Activated T-cell treated with anti-CD3 and anti-CD28 coated beads, Interleukin-2, amount 50 U/mL, for 48 hours (primary cell): ENCODE measurements around the gene NEURL4.

Experiments used
- DNase-seq, 2 experiments: peaks; one replicate each; pipeline ENCODE4 v3.0.0-alpha.2; 2020

NEURL4 gene

DNA sequence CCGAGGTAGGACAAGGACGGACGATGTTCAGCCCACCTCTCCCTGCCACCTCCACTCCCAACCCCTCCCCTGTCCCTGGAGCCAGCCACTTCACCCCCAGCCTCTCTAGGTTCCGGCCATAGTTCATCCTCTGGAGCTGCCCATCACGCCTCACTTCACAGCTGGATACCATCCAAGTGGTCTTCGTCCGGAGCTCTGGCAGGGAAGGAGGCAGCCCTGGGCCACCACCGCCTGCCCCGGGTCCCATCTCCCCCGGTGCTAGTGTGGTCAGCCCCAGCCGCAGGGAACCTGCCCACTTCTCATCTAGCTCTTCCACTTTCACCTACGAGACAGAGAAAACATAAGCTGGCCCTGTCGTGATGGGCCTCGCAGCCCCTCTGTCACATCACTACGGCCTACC is 7.7 kb downstream of the NEURL4 start:
- no peak for DNase-seq

GRCh38 chr17:7318121-7318860 is 10.8 kb downstream of the NEURL4 start:
- no peak for DNase-seq

DNA sequence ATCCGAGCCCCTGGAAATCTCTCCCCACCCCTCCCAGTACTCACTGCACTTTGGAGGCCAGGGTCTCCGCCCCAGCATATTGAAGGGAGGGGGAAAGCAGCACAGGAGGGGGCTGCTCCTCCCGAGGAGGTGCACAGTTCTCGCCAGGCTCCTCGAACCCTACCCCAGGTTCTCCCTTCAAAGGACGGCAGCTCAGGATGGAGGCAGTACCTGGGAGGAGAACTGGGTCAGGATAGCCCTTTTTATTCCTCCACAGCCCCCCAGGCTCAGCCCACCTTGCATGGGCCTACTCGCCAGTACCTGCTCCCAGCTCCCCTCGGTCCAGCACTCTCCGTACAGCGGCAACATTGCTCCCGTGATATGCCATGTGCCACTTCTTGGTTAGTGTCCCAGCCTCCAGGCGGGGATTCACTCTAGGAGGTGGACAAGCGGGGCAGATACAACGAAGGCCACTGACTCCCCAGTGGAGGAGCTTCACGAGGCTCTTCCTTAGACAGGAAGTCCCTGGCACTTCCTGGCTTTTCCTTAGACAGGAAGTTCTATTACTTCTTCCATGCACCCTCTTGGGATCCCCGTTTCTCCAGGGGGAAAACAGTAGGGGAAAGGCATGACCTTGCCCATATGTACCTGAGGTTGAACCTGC is 11.9 kb downstream of the NEURL4 start:
- no peak for DNase-seq

DNA sequence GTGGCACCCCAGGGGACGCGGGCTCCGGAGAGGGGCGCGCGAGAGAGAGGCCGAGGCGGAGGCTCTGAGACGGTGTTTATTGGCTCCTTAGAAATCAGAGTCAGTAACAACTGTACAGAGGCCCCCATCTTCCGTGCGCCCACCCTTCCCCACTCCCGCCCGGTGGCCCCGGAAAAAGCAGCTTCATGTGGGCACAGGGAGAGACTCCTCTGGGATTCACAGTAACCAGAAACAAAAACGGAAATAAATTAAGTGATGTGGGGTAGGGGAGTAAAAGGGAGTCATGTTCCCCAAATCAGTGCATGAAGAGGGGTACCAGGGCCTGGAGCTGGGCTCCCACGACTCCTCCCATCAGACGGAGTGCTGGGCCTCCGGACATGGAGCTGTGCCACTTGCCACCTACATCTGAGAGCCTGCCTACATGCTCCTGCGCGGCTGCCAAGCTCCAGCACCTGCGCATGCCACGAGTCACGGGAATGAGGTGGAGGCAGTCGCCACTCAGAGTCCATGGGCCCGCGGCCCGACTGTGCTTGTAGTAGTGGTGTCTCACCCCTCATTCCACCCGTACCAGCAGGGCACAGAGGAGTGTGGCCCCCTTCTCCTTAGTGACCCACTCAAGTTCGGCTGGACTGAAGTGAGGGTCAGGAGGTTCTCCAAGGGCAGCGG is 13.4 kb downstream of the NEURL4 start:
- DNase-seq: no peak

GRCh38 chr17:7314719-7315569 is 14.2 kb downstream of the NEURL4 start, which contains the start of gene GPS2:
Gene GPS2 (minus strand): TSS chr17:7315360. CDS start chr17:7315052, 308 bp downstream.
- peak; percentile 94 to 96 for DNase-seq

DNA sequence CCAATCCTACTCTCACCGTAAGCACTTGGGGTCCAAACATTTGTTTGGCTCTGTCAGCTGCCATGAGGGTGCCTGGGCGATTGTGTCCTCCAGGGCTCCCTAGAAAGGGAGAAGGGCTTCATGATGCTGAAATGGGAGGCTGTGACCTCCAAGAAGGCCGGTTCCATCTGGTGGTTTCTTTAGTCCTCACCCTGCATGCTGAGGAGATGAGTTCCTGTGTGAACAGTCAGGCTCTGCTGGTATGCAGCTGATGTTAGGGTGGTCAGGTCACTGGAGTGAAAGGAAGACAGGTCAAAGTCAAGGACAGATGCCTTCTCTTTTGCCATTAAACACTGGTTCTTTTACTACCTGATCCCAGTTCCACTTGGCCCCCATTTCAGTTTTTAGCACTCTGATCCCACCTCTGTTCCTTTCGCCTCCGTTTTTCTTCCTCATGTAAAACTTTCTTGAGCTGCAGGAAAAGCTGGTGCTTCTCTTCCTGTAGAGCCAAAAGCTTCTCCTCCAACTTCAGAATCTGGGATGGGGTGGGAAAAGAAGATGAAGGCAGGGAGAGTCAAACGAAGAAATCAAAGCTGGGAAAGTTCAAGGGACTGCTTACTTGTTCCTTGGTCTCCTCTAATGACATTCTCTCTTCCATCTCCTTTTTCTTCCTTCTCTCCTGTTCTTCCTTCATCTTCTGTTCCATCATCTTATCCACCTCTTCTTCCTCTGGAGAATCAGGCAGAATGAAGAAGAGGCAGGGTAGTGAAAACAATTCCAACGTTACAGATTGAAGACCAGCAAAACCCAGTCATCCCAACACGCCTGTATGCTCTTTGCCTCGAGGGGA is 15.0 kb downstream of the NEURL4 start:
- DNase-seq: peak; percentile 55 to 57

- peak; percentile 62 to 66 for DNase-seq
Observed at GRCh38 chr17:7313088-7313889, 15.8 kb downstream of the NEURL4 start.

DNA sequence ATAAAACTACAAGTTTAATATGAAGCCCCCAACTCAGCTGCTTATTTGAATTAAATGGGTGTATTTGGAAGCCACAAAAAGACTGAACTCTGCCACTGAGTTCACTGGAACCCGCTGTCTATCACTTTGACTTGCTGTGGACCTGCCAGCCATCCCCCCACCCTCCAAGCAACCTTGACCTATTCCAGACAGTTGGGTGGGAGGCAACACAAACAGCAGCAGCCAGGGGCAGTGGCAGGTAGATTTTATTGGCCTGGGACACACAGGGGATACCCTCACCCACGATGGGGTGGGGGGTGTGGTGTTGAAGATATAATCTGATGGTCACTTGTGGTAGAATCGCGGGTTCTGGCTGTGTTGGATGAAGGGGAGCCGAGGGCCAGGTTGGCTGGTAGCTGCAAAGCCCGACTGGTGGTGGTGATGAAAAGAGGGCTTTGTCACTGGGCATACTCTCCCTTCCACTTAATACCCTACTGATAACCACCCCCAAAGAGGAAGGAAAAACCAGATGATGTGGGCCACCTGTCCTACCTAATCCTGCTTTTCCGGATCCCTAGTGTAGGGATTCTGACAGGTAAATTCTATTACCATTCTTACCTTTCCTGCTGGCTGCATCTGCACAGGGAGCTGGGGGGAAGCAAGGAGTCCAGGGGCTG is 16.6 kb downstream of the NEURL4 start:
- DNase-seq: peak; percentile 35 to 45

GRCh38 chr17:7311110-7311705 is 17.9 kb downstream of the NEURL4 start:
- no peak for DNase-seq

- peak in 1 of 2 experiments; percentile 28 for DNase-seq
Observed at GRCh38 chr17:7309628-7310027, 19.5 kb downstream of the NEURL4 start.

DNA sequence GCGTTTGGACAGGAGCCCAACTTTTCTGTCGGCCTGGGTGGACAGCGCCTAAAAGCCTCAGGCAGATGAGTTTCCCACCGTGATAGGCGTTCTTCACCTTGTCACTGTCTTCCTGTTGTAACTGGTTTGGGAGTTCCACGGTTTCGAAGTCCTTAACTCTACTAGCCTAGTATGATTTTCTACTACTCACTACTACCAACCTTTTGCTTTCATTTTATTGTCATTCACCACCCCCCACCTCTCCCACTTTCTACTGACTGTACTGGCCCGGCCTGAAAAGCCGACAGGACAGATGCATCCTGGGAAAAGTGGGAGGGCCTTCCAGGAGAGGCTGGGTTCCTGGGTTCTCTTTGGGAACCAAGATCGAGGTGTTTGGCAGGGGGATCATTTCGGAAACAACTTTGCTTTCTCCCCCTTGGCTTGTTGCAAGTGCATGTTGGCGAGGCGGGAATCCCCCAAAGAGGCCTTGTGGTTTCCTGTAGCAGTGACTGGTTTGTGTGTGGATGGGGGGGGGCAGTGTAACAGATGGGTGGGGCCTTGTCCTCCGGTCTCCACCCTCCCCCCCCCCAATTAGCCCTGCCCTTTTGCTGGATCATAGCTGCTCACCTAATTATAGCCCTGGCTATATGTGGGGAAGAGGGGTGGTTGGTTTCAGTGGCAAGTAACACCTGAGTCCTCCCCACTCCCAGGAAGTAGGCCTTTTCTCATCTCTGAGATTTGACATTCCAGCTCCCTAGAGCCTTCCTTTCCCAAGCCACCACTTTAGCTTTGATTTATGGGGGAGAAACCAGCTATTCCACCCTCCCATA is 20.3 kb downstream of the NEURL4 start:
- peak; percentile 85 to 86 for DNase-seq

DNA sequence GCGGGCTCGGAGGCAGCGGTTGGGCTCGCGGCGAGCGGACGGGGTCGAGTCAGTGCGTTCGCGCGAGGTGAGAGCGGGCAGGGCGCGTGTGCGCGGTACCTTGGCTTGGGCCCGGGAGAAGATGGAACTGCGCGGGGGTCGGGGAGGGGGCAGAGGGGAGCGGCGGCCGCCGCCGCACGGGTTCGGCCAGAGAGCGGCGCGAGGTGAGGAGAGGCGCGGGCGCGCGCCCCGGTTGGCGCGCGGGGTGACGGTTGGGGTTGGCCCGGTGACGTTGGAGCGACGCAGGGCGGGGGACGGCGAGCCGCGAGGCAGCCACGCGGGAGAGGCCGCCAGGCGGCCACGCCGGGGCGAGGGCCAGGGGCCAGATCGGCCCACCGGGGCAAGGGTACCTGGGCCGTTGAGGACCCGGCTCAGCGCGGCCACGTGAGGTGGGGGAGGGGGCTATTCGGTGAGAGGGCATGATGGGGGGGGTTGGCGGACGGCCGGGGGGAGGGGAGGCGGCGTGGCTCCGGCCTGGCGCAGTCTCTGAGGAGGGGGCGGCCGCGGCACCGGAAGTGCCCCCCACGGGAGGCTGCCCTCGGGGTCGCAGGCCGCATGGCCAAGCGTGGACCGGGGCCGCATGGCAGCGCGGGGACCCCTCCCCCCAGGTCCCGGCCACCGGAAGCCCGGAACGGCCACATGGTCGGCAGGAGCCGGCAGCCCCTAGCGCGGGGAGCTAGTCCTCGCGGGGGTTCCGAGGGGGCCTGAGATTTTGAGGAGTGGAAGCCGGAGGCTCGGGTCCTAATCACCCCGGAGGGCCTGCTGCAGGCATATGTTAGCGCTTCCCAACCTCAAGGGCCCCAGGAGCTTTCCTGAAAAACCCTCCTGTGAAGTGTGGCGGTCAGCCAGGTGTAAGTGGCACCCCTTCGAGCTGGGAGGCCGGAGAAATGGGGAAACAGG is 21.2 kb downstream of the NEURL4 start:
- peak; percentile 58 to 62 for DNase-seq

- DNase-seq: peak; percentile 100
Observed at GRCh38 chr17:7306911-7307685, 22.0 kb downstream of the NEURL4 start, which contains the start of gene EIF5A. Gene EIF5A (plus strand): TSS chr17:7307628. CDS start chr17:7309636, 2,008 bp downstream.

DNA sequence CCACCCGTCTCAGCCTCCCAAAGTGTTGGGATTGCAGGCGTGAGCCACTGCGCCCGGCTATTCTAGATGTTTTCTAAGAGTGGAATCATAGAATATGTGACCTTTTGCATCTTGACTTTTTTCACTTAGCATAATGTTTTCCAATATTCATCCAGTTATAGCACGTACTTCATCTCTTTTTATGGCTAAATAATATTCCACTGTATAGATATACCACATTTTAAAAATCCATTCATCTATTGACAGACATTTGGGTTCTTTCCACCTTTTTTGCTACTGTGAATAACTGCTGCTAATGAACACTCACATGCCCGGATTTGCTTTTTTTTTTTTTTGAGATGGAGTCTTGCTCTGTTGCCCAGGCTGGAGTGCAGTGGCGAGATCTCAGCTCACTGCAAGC is 25.0 kb downstream of the NEURL4 start:
- DNase-seq: no peak

DNA sequence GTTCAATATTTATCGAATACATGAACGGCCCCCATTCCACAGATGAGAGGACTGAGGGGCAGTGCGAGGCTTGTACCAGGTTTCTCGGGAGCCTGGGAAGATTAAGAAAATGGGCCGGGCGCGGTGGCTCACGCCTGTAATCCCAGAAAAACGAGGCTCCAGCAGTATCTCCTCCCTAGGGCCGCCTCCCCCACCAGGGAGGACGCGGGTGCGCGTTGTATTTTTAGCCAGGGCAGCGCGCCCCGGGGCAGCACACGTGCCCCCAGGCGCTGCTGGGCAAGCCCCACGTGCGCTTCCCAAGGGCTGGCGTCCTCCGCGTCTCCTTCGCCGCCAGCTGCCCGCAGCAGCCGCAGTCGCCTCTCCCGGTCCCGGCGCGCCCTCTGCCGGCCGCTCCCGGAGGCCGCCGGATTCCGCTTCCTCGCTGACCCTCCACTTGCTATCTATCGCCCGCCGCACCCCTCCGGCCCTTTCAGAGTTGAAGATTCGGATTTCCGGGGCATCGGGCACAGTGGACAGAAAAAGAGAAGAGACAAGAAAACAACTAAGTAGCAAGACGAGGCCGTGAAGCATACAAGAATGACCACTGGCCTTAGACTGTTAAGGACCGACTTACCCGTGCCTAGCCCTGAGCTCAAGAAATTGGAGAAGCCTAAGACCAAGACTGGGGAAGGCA is 32.8 kb downstream of the NEURL4 start:
- peak; percentile 81 to 86 for DNase-seq
